Epithelial cell of proximal tubule (primary cell): ENCODE data around the gene IRX1. TPM values are rescaled to one million over a fixed set of nuclear protein-coding genes. Genes with fewer than 3 reads are reported as not detected.

Experiments used
- DNase-seq: peaks from one replicate; pipeline ENCODE4 v3.0.0-alpha.2; 2011; ENCODE audit warnings: low read depth
- H3K4me3 ChIP-seq: 2 replicates; pipeline ENCODE4 v1.5.1; 2011; ENCODE audit warnings: low read depth, mild to moderate bottlenecking, low read length
- CTCF ChIP-seq: conservative IDR thresholded peaks from 2 replicates; pipeline ENCODE4 v1.5.1; 2012; ENCODE audit warnings: low read depth, mild to moderate bottlenecking, low read length
- total RNA-seq: library from RNA; depleted of rRNA; stranded (reverse); fragments of >200 nt; gene quantifications from 2 replicates; pipeline ENCODE4 v1.2.3, GENCODE V29; 2015

Gene IRX1
- total RNA-seq, 1 donor from 2014 or later: 22.1 TPM

- H3K4me3 ChIP-seq: peak overlapping the region; percentile 19
- TF ChIP-seq CTCF: no peak
- no peak for DNase-seq
Observed at GRCh38 chr5:3590967-3591900, 4.4 kb upstream of the IRX1 start.

- no peak for DNase-seq
- H3K4me3 ChIP-seq: no peak overlapping the region
- no peak for TF ChIP-seq CTCF
Observed at GRCh38 chr5:3592298-3592697, 3.3 kb upstream of the IRX1 start.

- peak overlapping the region; percentile 43 for H3K4me3 ChIP-seq
- DNase-seq: no peak
- no peak for TF ChIP-seq CTCF
Observed at GRCh38 chr5:3593771-3594509, 1.7 kb upstream of the IRX1 start.

- peak overlapping the region; percentile 43 for H3K4me3 ChIP-seq
- no peak for DNase-seq
- TF ChIP-seq CTCF: no peak
Observed at GRCh38 chr5:3594510-3595005, 1.1 kb upstream of the IRX1 start.

- TF ChIP-seq CTCF: no peak
- H3K4me3 ChIP-seq: peak overlapping the region; percentile 51
- DNase-seq: no peak
Observed at GRCh38 chr5:3596261-3596825, 711 bp downstream of the IRX1 start.

- TF ChIP-seq CTCF: no peak
- peak overlapping the region; percentile 51 for H3K4me3 ChIP-seq
- no peak for DNase-seq
Observed at GRCh38 chr5:3596857-3597166, 1.2 kb downstream of the IRX1 start.
